Fibroblast of the aortic adventitia (primary cell): ENCODE results near the gene MEAF6. TPM values are rescaled to one million over a fixed set of nuclear protein-coding genes. Genes with fewer than 3 reads are reported as not detected.

Experiments
- DNase-seq: peaks from one replicate; pipeline ENCODE4 v3.0.0-alpha.2; 2010; ENCODE audit warnings: low read depth
- H3K4me3 ChIP-seq: 2 replicates; pipeline ENCODE4 v1.5.1; 2011; ENCODE audit warnings: low read depth, mild to moderate bottlenecking, control low read depth, low read length, moderate library complexity
- total RNA-seq: library from RNA; depleted of rRNA; stranded (reverse); fragments of >200 nt; gene quantifications from 2 replicates; pipeline ENCODE4 v1.2.3, GENCODE V29; 2012; ENCODE audit warnings: low replicate concordance
- TF ChIP-seq, protein P1 (sequence below): IDR thresholded peaks from 2 replicates; pipeline ENCODE4 v1.5.1; 2011; ENCODE audit warnings: mild to moderate bottlenecking, low read length, control low read depth, inconsistent platforms; ENCODE audit not compliant: insufficient read depth

The MEAF6 gene
- total RNA-seq, 1 donor: 84.5 TPM

DNA sequence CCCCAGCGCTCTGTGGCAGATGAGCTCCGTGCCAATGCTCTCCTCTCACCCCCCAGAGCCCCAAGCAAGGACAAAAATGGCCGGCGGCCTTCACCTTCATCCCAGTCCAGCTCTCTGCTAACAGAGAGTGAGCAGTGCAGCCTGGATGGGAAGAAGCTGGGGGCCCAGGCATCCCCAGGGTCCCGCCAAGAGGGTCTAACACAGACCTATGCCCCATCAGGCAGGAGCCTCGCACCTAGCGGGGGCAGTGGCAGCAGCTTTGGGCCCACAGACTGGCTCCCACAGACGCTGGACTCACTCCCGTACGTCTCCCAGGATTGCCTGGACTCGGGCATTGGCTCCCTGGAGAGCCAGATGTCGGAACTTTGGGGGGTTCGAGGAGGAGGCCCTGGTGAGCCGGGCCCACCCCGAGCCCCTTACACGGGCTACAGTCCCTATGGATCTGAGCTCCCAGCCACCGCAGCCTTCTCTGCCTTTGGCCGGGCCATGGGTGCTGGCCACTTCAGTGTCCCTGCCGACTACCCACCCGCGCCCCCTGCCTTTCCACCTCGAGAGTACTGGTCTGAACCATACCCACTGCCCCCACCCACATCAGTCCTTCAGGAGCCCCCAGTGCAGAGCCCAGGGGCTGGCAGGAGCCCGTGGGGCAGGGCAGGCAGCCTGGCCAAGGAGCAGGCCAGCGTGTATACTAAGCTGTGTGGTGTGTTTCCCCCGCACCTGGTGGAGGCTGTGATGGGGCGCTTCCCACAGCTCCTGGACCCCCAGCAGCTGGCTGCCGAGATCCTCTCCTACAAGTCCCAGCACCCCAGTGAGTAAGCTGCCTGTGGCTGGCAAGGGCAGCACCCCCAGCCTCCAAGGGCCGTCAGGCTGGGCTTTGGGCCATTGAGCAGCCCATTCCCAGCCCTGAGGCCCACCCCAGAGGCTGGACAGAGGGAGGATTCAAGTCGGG lies 31.5 kb downstream of the MEAF6 start:
- TF ChIP-seq, protein P1, sequence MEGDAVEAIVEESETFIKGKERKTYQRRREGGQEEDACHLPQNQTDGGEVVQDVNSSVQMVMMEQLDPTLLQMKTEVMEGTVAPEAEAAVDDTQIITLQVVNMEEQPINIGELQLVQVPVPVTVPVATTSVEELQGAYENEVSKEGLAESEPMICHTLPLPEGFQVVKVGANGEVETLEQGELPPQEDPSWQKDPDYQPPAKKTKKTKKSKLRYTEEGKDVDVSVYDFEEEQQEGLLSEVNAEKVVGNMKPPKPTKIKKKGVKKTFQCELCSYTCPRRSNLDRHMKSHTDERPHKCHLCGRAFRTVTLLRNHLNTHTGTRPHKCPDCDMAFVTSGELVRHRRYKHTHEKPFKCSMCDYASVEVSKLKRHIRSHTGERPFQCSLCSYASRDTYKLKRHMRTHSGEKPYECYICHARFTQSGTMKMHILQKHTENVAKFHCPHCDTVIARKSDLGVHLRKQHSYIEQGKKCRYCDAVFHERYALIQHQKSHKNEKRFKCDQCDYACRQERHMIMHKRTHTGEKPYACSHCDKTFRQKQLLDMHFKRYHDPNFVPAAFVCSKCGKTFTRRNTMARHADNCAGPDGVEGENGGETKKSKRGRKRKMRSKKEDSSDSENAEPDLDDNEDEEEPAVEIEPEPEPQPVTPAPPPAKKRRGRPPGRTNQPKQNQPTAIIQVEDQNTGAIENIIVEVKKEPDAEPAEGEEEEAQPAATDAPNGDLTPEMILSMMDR: no peak
- DNase-seq: no peak
- no peak overlapping the region for H3K4me3 ChIP-seq

GRCh38 chr1:37482004-37482785 lies 32.4 kb downstream of the MEAF6 start:
- no peak for DNase-seq
- TF ChIP-seq, protein P1: no peak
- no peak overlapping the region for H3K4me3 ChIP-seq

DNA sequence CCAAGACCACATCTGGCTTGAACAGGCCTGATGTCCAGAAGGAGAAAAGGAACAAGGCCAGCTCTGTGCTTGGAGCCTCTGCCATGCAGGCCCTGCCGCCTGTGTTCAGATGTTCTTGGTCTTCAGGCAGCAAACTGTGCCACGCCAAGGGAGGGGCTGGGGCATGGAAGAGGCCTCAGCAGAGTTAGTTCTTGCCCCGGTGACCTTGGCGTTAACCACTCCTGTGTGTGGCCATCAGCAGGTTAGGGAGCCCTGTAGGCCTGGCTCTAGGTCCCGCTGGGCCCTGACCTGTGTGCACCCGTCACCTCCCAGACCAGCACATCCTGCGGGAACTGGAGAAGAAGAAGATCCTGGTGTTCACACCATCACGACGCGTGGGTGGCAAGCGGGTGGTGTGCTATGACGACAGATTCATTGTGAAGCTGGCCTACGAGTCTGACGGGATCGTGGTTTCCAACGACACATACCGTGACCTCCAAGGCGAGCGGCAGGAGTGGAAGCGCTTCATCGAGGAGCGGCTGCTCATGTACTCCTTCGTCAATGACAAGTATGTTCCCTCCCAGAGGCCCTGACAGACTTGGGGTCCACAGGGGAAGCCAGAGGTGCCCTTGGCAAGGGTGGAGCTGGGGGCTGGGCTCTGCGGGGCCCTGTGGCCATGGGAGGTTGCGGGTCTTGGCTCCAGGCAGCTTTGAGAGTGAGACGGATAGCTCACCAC lies 33.1 kb downstream of the MEAF6 start:
- H3K4me3 ChIP-seq: no peak overlapping the region
- TF ChIP-seq, protein P1: no peak
- DNase-seq: no peak

DNA sequence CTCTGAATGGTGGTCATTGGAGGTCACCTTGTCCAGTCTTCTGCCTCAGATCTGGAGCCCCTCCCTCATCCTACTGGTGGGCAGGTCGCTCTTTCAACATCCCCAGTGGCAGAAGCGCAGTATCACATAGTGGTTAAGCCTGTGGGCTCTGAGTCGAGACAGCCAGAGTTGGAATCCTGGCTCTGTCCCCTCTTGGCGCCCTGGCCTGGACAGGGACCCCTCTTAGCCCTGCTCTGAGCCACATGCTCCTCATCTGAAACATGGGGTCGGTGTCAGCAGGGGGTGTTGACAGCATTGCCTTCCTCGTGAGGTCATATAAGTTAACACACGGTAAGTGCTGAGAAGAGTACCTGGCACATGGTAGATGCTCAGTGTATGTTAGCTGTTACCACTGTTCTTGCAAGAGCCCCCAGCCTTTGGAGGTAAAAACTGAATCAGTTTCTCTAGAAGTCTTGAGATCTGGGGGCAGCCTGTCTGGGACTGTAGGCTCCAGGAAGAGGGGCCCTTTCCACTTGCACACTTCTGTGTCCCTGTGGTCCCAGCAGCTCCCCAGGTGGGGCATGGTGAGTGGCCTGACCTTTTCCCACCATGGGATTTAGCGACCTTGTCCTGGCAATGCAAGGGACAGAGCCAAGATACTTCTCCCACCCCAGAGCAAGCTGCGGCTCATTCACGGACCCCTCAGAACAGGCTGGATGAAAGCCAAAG lies 33.8 kb downstream of the MEAF6 start:
- no peak for DNase-seq
- H3K4me3 ChIP-seq: no peak overlapping the region
- TF ChIP-seq, protein P1: no peak

DNA sequence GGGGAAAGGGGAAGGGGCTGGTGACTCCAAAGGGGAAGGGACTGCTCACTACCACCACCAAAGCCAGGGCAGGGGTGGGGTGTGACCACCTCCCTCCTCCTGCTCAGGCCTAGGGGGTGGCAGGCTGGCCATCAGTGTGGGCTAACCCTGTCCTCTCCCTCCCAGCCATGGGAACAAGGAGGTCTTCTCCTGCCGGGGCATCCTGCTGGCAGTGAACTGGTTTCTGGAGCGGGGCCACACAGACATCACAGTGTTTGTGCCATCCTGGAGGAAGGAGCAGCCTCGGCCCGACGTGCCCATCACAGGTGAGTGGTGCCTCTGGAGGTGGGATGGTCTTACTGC lies 34.5 kb downstream of the MEAF6 start:
- H3K4me3 ChIP-seq: peak overlapping the region; percentile 63
- DNase-seq: no peak
- TF ChIP-seq, protein P1: no peak
